K562 (cell line): ENCODE data around the gene TMX1. TPM values are rescaled to one million over a fixed set of nuclear protein-coding genes. Genes with fewer than 3 reads are reported as not detected.

Experiments used
- CHD4 ChIP-seq: fragments of 200-600 bp; sonication (generic); IDR thresholded peaks from 3 replicates; pipeline ENCODE4 v1.6.1; 2012; ENCODE audit warnings: low read depth, mild to moderate bottlenecking, mixed read lengths, low read length, inconsistent platforms; ENCODE audit not compliant: insufficient read depth, insufficient replicate concordance, poor library complexity, severe bottlenecking
- CREB5 ChIP-seq: fragments of 250-450 bp; sonication (Bioruptor Pico); IDR thresholded peaks from 2 replicates; pipeline ENCODE4 v1.5.0; 2020; ENCODE audit warnings: mild to moderate bottlenecking
- CUX1 ChIP-seq: fragments of 200-800 bp; sonication (Bioruptor generic); IDR thresholded peaks from 2 replicates; pipeline ENCODE4 v1.6.1; 2016; ENCODE audit warnings: missing genetic modification characterization, missing compliant biosample characterization
- ZNF696 ChIP-seq: fragments of 250-450 bp; sonication (Bioruptor Pico); conservative IDR thresholded peaks from 2 replicates; pipeline ENCODE4 v1.4.0; 2020; ENCODE audit warnings: mild to moderate bottlenecking, moderate library complexity
- polyA plus RNA-seq, 8 experiments: library from polyadenylated mRNA; depleted of rRNA in 4 of 8; stranded (reverse) in 5 of 8; unstranded in 3 of 8; fragments of >200 nt; fragmentation: Nextera tagmentation in 2 of 8; fragmentation: Illumina TruSeq in 1 of 8; extraction: Ambion mirVana in 2 of 8; extraction: Trizol in 1 of 8; gene quantifications; 2 replicates each; pipeline versions ENCODE4 v1.2.1 to v1.2.3, GENCODE V29; 2011 to 2014; ENCODE audit warnings: inconsistent platforms in 1 of 8, missing spikeins in 1 of 8
- total RNA-seq, 7 experiments: library from RNA; depleted of rRNA in 6 of 7; stranded (reverse); fragments of >200 nt in 6 of 7; fragmentation: Illumina TruSeq in 2 of 7; extraction: Trizol in 2 of 7; gene quantifications; 2 replicates each; pipeline versions ENCODE4 v1.2.1 to v1.2.3, GENCODE V29; 2011 to 2021; ENCODE audit warnings: low replicate concordance in 1 of 7

The TMX1 gene
- total and polyA plus RNA-seq, 9 of the 15 experiments (the other 6 are each of a cell fraction or from before 2014, with no cell fraction given): 19.5 to 101 (median 34.7) TPM

DNA sequence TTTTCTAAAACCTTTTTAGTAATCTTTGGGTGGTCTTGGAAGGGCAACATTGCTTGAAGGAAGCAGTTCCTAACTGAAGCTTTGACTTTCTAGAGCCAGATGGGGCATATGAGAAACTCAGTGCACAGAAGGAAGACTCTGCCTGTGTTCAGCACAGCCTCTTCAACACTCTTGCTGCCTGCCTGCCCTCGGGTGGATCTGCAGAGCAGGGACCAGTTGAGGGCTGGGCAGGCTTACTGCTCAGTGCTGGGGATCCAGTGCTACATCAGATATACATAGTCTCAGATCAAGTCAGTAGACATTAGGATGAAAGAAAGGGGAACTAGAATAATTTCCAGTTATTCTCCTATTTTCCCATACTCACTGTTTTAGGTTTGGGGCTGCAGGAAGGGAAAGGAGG lies 29.5 kb upstream of the TMX1 start (continued):
- no peak for TF ChIP-seq CREB5
- no peak for TF ChIP-seq ZNF696 (CRISPR knock-in tag)
- no peak for TF ChIP-seq CHD4
- TF ChIP-seq CUX1: no peak
